Measurements from ENCODE around the gene LOXL1.

Gene LOXL1

GRCh38 chr15:73899197-73900094 lies 26.8 kb upstream of the LOXL1 start:
- no peak for DNase-seq (ENCODE audit: low spot score)

DNA sequence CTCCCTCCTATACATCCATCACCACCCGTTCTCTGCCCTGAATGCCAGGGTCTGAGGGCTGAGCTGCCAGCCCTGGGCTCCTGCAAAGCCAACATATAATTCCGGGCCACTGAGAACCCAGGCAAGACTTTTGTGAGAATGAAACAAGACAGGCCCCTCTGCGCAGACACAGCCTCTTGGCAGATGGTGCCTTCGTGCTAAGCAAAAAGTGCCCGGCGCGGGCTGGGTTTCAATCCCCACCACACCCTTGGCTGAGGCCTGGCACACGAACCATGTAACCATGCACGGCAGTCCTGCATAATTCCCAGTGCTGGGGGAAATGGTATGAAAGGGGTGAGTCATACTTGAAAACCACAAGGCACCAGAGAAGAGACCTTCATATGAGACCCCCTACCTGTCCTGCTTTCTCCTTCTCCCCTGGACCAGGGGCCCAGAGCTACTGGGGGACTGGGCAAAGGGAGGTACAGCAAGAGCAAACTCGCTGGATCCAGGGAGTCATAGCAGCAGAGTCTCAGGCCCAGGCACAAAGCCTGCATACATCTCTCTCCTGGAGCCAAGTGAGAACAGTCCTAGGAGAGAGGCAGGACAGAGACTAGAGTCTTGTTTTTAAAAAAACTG lies 26.1 kb upstream of the LOXL1 start:
- DNase-seq (ENCODE audit: low spot score), result no peak

- DNase-seq (ENCODE audit: low spot score), result no peak
Measured at GRCh38 chr15:73901126-73901810, 25.0 kb upstream of the LOXL1 start.

- no peak for DNase-seq (ENCODE audit: low spot score)
Measured at GRCh38 chr15:73902121-73903020, 23.9 kb upstream of the LOXL1 start.

- DNase-seq (ENCODE audit: low spot score), result no peak
Measured at GRCh38 chr15:73904026-73904815, 22.0 kb upstream of the LOXL1 start.

DNA sequence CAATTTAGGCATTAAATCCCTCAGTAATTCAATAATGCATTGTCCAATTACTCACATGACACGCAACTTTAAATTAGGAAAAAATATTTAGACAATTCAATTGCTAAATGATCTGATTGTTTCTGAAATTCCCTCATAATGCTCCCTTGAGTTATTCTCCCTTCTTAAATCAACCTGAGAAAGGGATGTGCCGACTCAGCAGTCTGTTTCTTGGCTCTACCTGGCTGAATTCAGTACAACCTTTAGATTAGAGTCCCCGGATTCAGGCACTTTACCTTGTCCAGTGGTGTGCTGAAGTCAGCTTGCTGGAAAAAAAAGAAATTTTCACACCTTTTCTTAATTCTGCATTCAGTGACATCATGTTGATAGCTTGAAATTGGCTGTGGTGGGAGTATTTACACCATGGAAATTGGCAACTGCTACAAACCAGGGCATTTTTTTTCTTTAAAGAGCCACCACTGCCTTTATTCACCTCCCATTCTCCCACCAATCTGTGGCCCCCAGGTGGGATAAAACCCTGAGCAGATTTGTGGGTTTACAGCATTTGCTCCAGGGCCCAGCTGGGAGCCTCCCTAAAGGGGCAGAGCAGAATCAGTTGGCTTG lies 20.9 kb upstream of the LOXL1 start:
- no peak for DNase-seq (ENCODE audit: low spot score)

- no peak for DNase-seq (ENCODE audit: low spot score)
Measured at GRCh38 chr15:73906346-73907034, 19.8 kb upstream of the LOXL1 start.

- no peak for DNase-seq (ENCODE audit: low spot score)
Measured at GRCh38 chr15:73907035-73907408, 19.2 kb upstream of the LOXL1 start.

GRCh38 chr15:73908030-73908821 lies 18.0 kb upstream of the LOXL1 start:
- DNase-seq (ENCODE audit: low spot score), result peak; percentile 55

DNA sequence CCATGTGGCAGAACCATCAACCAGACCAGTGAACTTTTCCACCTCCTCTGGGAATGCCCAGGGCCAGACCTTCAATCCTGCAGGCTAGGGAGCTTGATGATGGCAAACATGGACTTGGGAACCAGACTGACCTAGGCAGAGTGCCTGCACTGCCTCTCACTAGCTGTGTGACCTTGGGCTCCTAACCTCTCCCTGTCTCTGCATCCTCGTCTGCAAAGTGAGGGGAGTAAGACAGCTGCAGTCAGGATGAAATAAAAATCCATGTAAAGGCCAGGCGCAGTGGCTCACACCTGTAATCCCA lies 17.5 kb upstream of the LOXL1 start:
- DNase-seq (ENCODE audit: low spot score), result no peak

DNA sequence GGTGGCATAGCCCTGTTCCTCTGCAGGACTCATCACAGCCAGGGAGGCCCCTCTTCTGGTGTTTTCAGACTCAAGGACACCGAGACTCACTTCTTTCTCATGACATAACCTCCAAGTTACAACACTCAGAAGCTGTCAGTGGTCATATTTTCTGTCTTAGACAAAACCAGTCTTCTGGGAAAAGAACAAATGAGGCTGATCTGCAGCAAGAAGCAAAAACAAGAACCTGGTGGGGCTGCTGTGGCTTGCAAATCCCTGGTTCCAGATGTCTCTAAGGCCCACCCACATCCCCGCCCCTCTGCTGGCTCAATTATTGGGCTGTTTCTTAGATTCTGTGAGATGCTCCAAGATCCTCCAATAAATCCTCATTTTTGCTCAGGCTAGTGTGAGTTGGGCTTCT lies 16.6 kb upstream of the LOXL1 start:
- DNase-seq (ENCODE audit: low spot score), result no peak

DNA sequence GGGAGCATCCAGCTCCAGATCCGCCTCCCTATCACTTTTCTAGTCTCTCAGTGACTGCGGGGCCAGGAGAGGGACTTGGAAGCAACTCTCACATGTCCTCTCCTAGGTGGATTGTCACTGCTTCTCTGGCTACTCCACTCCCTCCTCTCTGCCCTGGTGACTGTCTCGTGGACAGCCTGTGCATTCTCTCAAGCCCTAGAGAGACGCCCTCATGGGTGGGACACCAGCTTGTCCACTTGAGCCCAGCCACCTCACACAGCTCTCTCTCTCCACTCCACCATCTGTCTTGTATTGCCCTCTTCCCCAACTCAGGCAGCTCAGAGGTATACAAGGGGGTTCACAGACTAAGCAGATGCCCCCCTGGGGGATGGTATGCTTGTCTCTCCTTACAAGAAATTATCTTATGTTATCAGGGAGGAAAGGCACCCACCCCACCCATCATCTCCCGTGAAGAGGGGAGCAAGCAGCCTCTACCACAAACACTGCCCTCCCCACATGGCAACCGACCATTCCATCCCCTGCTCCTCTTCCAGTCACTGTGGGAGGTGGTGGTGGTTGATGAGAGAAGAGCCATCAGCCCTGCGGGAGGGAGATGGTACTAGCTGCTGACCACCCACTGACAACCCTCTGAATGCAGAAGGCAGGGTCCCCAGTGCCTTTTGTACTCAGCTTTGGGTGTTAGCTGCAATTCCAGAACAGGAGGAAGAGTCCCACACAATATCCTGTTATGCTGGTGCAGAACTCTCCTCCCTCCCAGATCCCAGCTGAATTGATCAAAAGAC lies 15.5 kb upstream of the LOXL1 start:
- no peak for DNase-seq (ENCODE audit: low spot score)

DNA sequence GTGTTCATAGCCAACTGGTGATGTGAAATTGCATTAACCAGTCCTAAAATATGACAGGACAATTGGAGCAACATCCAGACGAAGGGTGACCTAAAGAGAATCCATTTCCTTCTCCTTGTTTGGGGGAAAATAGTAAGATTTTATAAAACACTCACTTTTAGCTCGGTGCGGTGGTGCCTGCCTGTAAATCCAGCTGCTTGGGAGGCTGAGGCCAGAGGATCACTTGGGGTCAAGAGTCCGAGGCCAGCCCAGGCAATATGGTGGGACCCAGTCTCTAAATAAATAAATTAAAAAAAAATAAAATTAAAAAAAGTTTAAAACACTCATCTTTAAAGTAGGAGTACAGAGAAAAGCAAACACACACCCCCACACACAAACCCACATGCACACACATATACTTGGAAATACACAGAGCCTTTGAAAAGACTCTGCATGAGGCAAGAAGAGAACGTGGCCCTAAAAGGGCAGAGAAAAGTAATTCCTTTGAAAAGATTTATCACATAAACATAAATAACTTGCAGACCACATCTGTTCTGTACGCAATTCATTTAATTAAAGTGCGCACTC lies 14.1 kb upstream of the LOXL1 start:
- DNase-seq (ENCODE audit: low spot score), result no peak

DNA sequence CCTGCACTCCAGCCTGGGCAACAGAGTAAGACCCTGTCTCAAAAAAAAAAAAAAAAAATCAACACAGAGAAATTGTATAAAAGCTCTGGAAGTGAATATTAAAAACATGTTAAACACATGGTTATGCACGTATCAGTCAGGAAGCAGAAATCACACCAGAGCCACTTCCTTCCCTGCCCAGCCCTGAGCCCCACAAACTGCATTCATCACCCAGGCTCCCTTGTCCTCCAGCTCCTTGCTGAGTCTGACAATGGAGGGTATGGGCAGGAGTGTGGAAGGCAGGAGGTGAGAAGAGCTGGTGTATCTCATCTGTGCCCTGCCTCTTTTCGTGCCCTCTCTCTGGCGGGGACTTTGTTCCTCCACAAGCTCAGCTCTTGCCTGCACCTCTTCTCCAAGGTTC lies 12.1 kb upstream of the LOXL1 start:
- DNase-seq (ENCODE audit: low spot score), result no peak

- DNase-seq (ENCODE audit: low spot score), result no peak
Measured at GRCh38 chr15:73915082-73915481, 11.2 kb upstream of the LOXL1 start.

DNA sequence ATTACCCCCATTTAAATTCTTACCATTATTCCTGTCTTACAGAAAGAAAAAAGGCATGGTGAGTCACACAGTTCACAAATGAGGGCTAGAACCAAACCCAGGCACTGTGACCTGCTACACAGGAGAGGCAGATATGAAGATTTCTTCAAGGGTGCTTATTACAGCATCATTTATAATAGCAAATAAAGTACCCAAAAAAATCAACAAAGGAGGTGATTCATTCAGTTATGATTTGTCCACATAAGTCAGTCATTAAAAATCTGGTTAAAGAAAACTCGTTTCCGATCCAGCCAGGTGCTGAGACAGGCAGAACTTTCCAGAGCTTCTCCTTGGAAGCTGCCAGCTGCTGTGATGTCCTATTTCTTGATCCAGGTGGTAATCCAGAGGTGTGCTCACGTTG lies 7.5 kb upstream of the LOXL1 start:
- no peak for DNase-seq (ENCODE audit: low spot score)

DNA sequence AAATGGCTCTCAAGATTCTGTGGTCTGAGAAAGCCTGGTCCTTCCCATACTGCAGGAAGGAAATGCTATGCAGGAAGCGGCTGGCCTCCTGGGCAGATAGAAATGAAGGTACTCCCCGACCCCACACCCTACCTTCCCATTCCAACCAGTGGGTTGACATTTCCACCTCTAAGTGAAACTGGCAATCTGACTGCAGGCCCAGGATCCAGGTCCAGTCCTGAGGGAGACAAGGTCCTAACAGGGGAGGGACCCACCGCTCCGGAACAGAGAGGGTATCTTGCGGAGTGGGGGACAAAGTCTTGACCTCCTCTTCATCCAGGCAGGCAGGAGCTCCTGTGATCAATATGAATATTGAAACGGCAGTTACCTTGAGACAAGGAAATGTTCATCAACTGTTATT lies 6.6 kb upstream of the LOXL1 start:
- no peak for DNase-seq (ENCODE audit: low spot score)

DNA sequence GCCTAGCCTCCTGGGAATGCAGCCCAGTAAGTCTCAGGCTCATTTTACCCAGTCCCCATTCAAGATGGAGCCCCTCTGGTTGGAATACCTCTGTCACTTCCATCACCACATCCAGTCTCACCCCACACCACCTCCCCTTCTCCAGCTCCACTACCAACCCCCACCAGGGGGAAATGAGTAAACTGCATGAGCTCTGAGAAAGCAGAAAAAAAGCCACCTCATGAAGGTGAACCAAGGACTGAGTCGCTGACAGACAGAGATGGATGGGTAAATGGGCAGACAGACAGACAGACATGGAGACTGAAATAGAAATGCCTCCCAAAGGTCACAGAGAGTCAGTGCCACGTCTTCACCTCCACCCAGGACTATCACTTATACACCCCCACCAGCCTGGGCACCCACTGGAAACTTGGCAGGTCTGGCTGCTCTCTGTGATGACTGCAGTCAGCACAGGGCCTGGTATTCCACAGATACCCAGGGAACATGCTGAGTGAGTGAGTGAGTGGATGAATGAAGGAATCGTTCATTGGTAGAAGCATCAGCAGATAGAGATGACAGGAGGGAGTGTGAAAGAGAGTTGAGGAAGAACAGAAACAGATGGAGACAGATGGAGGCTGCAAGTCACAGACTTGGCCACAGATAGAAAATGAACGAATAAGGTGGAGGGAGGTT lies 4.9 kb upstream of the LOXL1 start:
- DNase-seq (ENCODE audit: low spot score), result no peak
